Choroid plexus epithelial cell (primary cell): ENCODE measurements around the gene RNF144A.

Experiments
- DNase-seq: peaks from one replicate; pipeline ENCODE4 v3.0.0-alpha.2; 2010; ENCODE audit warnings: low read depth
- H3K4me3 ChIP-seq: 2 replicates; pipeline ENCODE4 v1.5.1; 2011; ENCODE audit warnings: low read depth, mild to moderate bottlenecking, control low read depth, low read length, moderate library complexity
- CTCF ChIP-seq: conservative IDR thresholded peaks from 2 replicates; pipeline ENCODE4 v1.5.1; 2011; ENCODE audit warnings: low read depth, mild to moderate bottlenecking, control low read depth, inconsistent platforms, low read length, moderate library complexity

The RNF144A gene

GRCh38 chr2:6916224-6916623 lies 988 bp upstream of the RNF144A start:
- TF ChIP-seq CTCF: no peak
- no peak overlapping the region for H3K4me3 ChIP-seq
- no peak for DNase-seq

GRCh38 chr2:6916736-6917070 lies 509 bp upstream of the RNF144A start:
- H3K4me3 ChIP-seq: peak overlapping the region; percentile 55
- no peak for DNase-seq
- no peak for TF ChIP-seq CTCF

- DNase-seq: no peak
- H3K4me3 ChIP-seq: peak overlapping the region; percentile 66
- TF ChIP-seq CTCF: no peak
These were observed 679 bp downstream of the RNF144A start for GRCh38 chr2:6917761-6918421.

GRCh38 chr2:6919901-6920742 lies 2.9 kb downstream of the RNF144A start:
- peak overlapping the region; percentile 21 for H3K4me3 ChIP-seq
- DNase-seq: peak; percentile 37
- TF ChIP-seq CTCF: no peak

GRCh38 chr2:6920743-6921064 lies 3.5 kb downstream of the RNF144A start:
- H3K4me3 ChIP-seq: no peak overlapping the region
- TF ChIP-seq CTCF: no peak
- no peak for DNase-seq

GRCh38 chr2:6921321-6921922 lies 4.2 kb downstream of the RNF144A start:
- H3K4me3 ChIP-seq: peak overlapping the region; percentile 1
- no peak for TF ChIP-seq CTCF
- DNase-seq: peak; percentile 25
